Endothelial cell (in vitro differentiated cells): ENCODE results near the gene FDXR. TPM values are rescaled to one million over a fixed set of nuclear protein-coding genes. Genes with fewer than 3 reads are reported as not detected.
"Not testable (repeated sequence)": the region's sequence is repeated elsewhere in the genome, so short reads cannot be mapped to it uniquely, and the experiment has no call there.

ENCODE experiments used
- DNase-seq: peaks from one replicate; pipeline ENCODE4 v3.0.0; 2021; ENCODE audit warnings: low spot score
- H3K27ac Mint-ChIP-seq: one replicate; pipeline ENCODE4 v1.8.0; 2021; ENCODE audit warnings: mixed read lengths, inconsistent platforms; ENCODE audit not compliant: unreplicated experiment
- H3K27me3 Mint-ChIP-seq: one replicate; pipeline ENCODE4 v1.8.0; 2021; ENCODE audit warnings: mild to moderate bottlenecking, moderate library complexity, mixed read lengths, inconsistent platforms; ENCODE audit not compliant: unreplicated experiment
- H3K36me3 Mint-ChIP-seq: one replicate; pipeline ENCODE4 v1.8.0; 2021; ENCODE audit warnings: mild to moderate bottlenecking, low read depth, mixed read lengths, inconsistent platforms; ENCODE audit not compliant: unreplicated experiment
- H3K4me1 Mint-ChIP-seq: one replicate; pipeline ENCODE4 v1.8.0; 2021; ENCODE audit warnings: mild to moderate bottlenecking, mixed read lengths, inconsistent platforms; ENCODE audit not compliant: unreplicated experiment
- H3K4me3 Mint-ChIP-seq: one replicate; pipeline ENCODE4 v1.8.0; 2021; ENCODE audit warnings: mild to moderate bottlenecking, mixed read lengths, inconsistent platforms; ENCODE audit not compliant: unreplicated experiment
- H3K9me3 Mint-ChIP-seq: one replicate; pipeline ENCODE4 v1.8.0; 2021; ENCODE audit warnings: mixed read lengths, inconsistent platforms; ENCODE audit not compliant: unreplicated experiment
- CTCF ChIP-seq: fragments of 200-600 bp; sonication (generic); IDR thresholded peaks from one replicate; pipeline ENCODE4 v1.5.0; 2021; ENCODE audit warnings: antibody characterized with exemption; ENCODE audit not compliant: unreplicated experiment
- total RNA-seq: library from RNA; stranded (reverse); fragmentation: NEBNext Ultra II Directional; extraction: Animal tissue kit (Norgen Biotek cat#: 25700); gene quantifications from one replicate; pipeline ENCODE4 v1.2.1, GENCODE V29; 2021; ENCODE audit not compliant: unreplicated experiment

The FDXR gene
- total RNA-seq, 1 donor from 2014 or later = 22.1 TPM

GRCh38 chr17:74916851-74917199, 44.0 kb upstream of the FDXR start:
- Mint-ChIP-seq H3K36me3 (no peaks in the 10 kb centered on the region), H3K9me3 (no peaks in the 10 kb centered on the region), H3K4me3 (no peak overlapping the region), H3K4me1 (no peaks in the 10 kb centered on the region), H3K27me3 (peaks cover 8% of the 10 kb centered on the region), H3K27ac (no peak overlapping the region)
- DNase-seq = no peak
- TF ChIP-seq CTCF = no peak

- Mint-ChIP-seq H3K36me3 (no peaks in the 10 kb centered on the region), H3K27me3 (peaks cover 8% of the 10 kb centered on the region), H3K4me3 (no peak overlapping the region), H3K27ac (no peak overlapping the region), H3K4me1 (no peaks in the 10 kb centered on the region), H3K9me3 (no peaks in the 10 kb centered on the region)
- TF ChIP-seq CTCF = no peak
- no peak for DNase-seq
Observed at GRCh38 chr17:74916136-74916850, 43.5 kb upstream of the FDXR start.

- H3K4me3 Mint-ChIP-seq, H3K9me3 Mint-ChIP-seq, DNase-seq, H3K36me3 Mint-ChIP-seq, H3K27me3 Mint-ChIP-seq, H3K4me1 Mint-ChIP-seq, H3K27ac Mint-ChIP-seq: not testable (repeated sequence)
Observed at GRCh38 chr17:74911423-74911822, 38.6 kb upstream of the FDXR start.

- H3K9me3 Mint-ChIP-seq, H3K27me3 Mint-ChIP-seq, H3K27ac Mint-ChIP-seq, H3K4me3 Mint-ChIP-seq, H3K4me1 Mint-ChIP-seq, DNase-seq, H3K36me3 Mint-ChIP-seq: not testable (repeated sequence)
Observed at GRCh38 chr17:74909097-74909496, 36.3 kb upstream of the FDXR start.

- H3K9me3 Mint-ChIP-seq = no peaks in the 10 kb centered on the region
- H3K27ac Mint-ChIP-seq = no peak overlapping the region
- no peaks in the 10 kb centered on the region for H3K36me3 Mint-ChIP-seq
- no peak for TF ChIP-seq CTCF
- no peak overlapping the region for H3K4me3 Mint-ChIP-seq
- peaks cover 7% of the 10 kb centered on the region for H3K27me3 Mint-ChIP-seq
- H3K4me1 Mint-ChIP-seq = peaks cover 4% of the 10 kb centered on the region
- DNase-seq = no peak
Observed at GRCh38 chr17:74907012-74907411, 34.2 kb upstream of the FDXR start.

GRCh38 chr17:74906214-74906793, 33.5 kb upstream of the FDXR start:
- H3K27ac Mint-ChIP-seq = peak overlapping the region; percentile 74
- H3K9me3 Mint-ChIP-seq, H3K4me1 Mint-ChIP-seq, H3K36me3 Mint-ChIP-seq, H3K27me3 Mint-ChIP-seq, DNase-seq, H3K4me3 Mint-ChIP-seq: not testable (repeated sequence)
